WI38 (cell line): ENCODE measurements around the gene CLSTN3.

Experiments used
- H3K4me3 ChIP-seq: 2 replicates; pipeline ENCODE4 v1.5.1; 2011; ENCODE audit warnings: low read depth, mild to moderate bottlenecking, control low read depth, low read length
- CTCF ChIP-seq: IDR thresholded peaks from 2 replicates; pipeline ENCODE4 v1.5.1; 2012; ENCODE audit warnings: low read depth, mild to moderate bottlenecking, control low read depth, low read length

CLSTN3 gene

GRCh38 chr12:7151532-7151931 lies 21.4 kb downstream of the CLSTN3 start:
- TF ChIP-seq CTCF: no peak
- no peak overlapping the region for H3K4me3 ChIP-seq

GRCh38 chr12:7152818-7153217 lies 22.6 kb downstream of the CLSTN3 start:
- H3K4me3 ChIP-seq: no peak overlapping the region
- TF ChIP-seq CTCF: no peak

GRCh38 chr12:7154042-7154441 lies 23.9 kb downstream of the CLSTN3 start:
- no peak overlapping the region for H3K4me3 ChIP-seq
- no peak for TF ChIP-seq CTCF

DNA sequence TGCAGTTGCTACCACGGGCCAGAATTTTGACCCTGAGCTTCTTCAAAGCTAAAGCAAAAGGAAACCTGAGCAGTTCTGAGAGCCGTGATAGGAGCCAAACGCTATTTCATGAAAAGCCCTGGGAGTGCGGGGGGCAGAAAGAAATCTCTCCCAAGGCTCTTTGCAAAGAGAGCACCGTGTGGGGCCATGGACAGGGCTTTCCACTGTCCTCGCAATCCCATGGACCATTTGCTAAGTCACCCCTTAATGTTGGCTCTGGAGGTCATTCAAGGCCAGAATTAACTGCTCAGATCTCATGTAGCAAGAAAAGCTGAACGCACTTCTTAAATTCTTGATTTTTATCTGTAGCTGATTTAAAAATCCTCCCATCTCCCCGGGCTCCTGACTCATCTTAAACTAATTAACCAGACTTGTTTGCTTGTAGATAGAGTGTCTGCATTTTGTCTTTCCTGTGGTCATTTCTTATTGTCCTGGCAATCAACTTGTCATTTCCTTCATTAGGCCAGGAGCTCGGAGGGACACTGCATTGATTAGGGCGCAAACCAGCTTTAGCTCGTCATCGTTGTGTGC lies 24.8 kb downstream of the CLSTN3 start:
- H3K4me3 ChIP-seq: no peak overlapping the region

GRCh38 chr12:7155471-7156034 lies 25.4 kb downstream of the CLSTN3 start:
- TF ChIP-seq CTCF: no peak

More for the DNA sequence above, 24.8 kb downstream of the CLSTN3 start:
- no peak for TF ChIP-seq CTCF

GRCh38 chr12:7156259-7157197 lies 26.4 kb downstream of the CLSTN3 start:
- TF ChIP-seq CTCF: no peak
- H3K4me3 ChIP-seq: no peak overlapping the region

More at GRCh38 chr12:7155471-7156034, 25.4 kb downstream of the CLSTN3 start:
- H3K4me3 ChIP-seq: no peak overlapping the region

- TF ChIP-seq CTCF: no peak
- no peak overlapping the region for H3K4me3 ChIP-seq
Measured at GRCh38 chr12:7157391-7157790, 27.2 kb downstream of the CLSTN3 start.
